HepG2 (cell line): ENCODE results near the gene SUN1. TPM values are rescaled to one million over a fixed set of nuclear protein-coding genes. Genes with fewer than 3 reads are reported as not detected.

Experiments
- ATAC-seq: fragments of 200-7000 bp; cut with Tn5 transposase; 3 replicates; pipeline ENCODE4 v1.9.1; 2020; ENCODE audit warnings: mild to moderate bottlenecking, moderate library complexity
- BruUV-seq: library from RNA; stranded (reverse); fragments of 400-500 nt; replicated peaks from 2 replicates; lab custom pipeline; 2021; lab: Mats Ljungman, UMichigan
- CTCF ChIA-PET: fragments of 300-600 bp; formaldehyde crosslinking; extraction: SDS; loops from one replicate; lab custom pipeline; 2021; ENCODE audit warnings: low total read pairs, inconsistent platforms, low intra/inter-chr PET ratio; lab: Yijun Ruan, JAX
- POLR2A ChIA-PET: fragments of 350-600 bp; sonication (Branson Sonifier 250); formaldehyde crosslinking; loops from one replicate; lab custom pipeline; 2020; ENCODE audit warnings: antibody characterized with exemption, inconsistent platforms; lab: Yijun Ruan, JAX
- DNase-seq: peaks from one replicate; pipeline ENCODE4 v3.0.0-alpha.2; 2015; ENCODE audit warnings: low spot score
- FAIRE-seq: peaks from 3 replicates; lab custom pipeline; 2011; peaks lifted over from hg19 to GRCh38; lab: Jason Lieb, UNC
- H2AFZ ChIP-seq: one replicate; pipeline ENCODE4 v1.6.1; 2011; ENCODE audit warnings: low read length, inconsistent platforms
- H3K27ac ChIP-seq: fragments of 300-600 bp; 3 replicates; pipeline ENCODE4 v1.8.0; 2011; ENCODE audit warnings: mixed run types, mild to moderate bottlenecking, mixed read lengths, low read length, inconsistent platforms; ENCODE audit not compliant: insufficient read depth; ENCODE audit errors: extremely low read length
- H3K27me3 ChIP-seq, 2 experiments: fragments of 200-600 bp in 1 of 2; 2 replicates in 1 of 2; 3 replicates in 1 of 2; pipeline versions ENCODE4 v1.6.0 to v1.8.0; 2011; ENCODE audit warnings: low read length in 2 of 2, mild to moderate bottlenecking in 2 of 2, moderate library complexity in 2 of 2, inconsistent platforms in 1 of 2; ENCODE audit not compliant: insufficient read depth in 2 of 2, control insufficient read depth in 1 of 2
- H3K36me3 ChIP-seq, 2 experiments: fragments of 200-600 bp in 1 of 2; replicated peaks in 1 of 2; 2 replicates in 1 of 2; 3 replicates in 1 of 2; pipeline versions ENCODE4 v1.5.1 to v1.8.0; 2011; ENCODE audit warnings: low read length in 2 of 2, inconsistent platforms in 1 of 2; ENCODE audit not compliant: insufficient read depth in 2 of 2, control insufficient read depth in 1 of 2
- H3K4me1 ChIP-seq: 2 replicates; pipeline ENCODE4 v1.5.1; 2012; ENCODE audit warnings: low read length, inconsistent platforms; ENCODE audit not compliant: insufficient read depth
- H3K4me2 ChIP-seq: 2 replicates; pipeline ENCODE4 v1.6.0; 2011; ENCODE audit warnings: low read depth, low read length, inconsistent platforms
- H3K4me3 ChIP-seq, 3 experiments: fragments of 200-600 bp in 1 of 3; sonication (generic), shearing (Covaris generic) in 1 of 3; replicated peaks in 1 of 3; 2 replicates each; pipeline ENCODE4 v1.5.1; 2011 to 2016; ENCODE audit warnings: low read length in 3 of 3, inconsistent platforms in 2 of 3, low read depth in 2 of 3, mild to moderate bottlenecking in 2 of 3, control low read depth in 1 of 3, mixed read lengths in 1 of 3; ENCODE audit not compliant: insufficient read depth in 1 of 3
- H3K79me2 ChIP-seq: one replicate; pipeline ENCODE4 v1.6.1; 2011; ENCODE audit warnings: low read length, inconsistent platforms; ENCODE audit not compliant: insufficient read depth
- H3K9ac ChIP-seq: 2 replicates; pipeline ENCODE4 v1.6.0; 2011; ENCODE audit warnings: mild to moderate bottlenecking, low read depth, low read length, inconsistent platforms; ENCODE audit not compliant: insufficient read depth
- H3K9me3 ChIP-seq: 2 replicates; pipeline ENCODE4 v1.5.1; 2012; ENCODE audit warnings: mild to moderate bottlenecking, low read length
- H4K20me1 ChIP-seq: 2 replicates; pipeline ENCODE4 v1.6.0; 2011; ENCODE audit warnings: inconsistent platforms, mild to moderate bottlenecking, low read length, moderate library complexity; ENCODE audit not compliant: insufficient read depth
- PHB2 ChIP-seq: fragments of 450-650 bp; IDR thresholded peaks from 2 replicates; pipeline ENCODE4 v1.6.1; 2018; ENCODE audit not compliant: partially characterized antibody
- RAD21 ChIP-seq: fragments of 450-650 bp; formaldehyde crosslinking; IDR thresholded peaks from 2 replicates; pipeline ENCODE4 v1.5.0; 2020; ENCODE audit warnings: mild to moderate bottlenecking
- ZBTB33 ChIP-seq: sonication (generic); formaldehyde crosslinking; IDR thresholded peaks from 2 replicates; pipeline ENCODE4 v1.4.0; 2020; ENCODE audit warnings: missing genetic modification reagents
- ZFP62 ChIP-seq: sonication (generic); formaldehyde crosslinking; IDR thresholded peaks from 2 replicates; pipeline ENCODE4 v1.4.0; 2020; ENCODE audit warnings: missing genetic modification reagents
- ZMAT5 ChIP-seq: sonication (generic); formaldehyde crosslinking; IDR thresholded peaks from 2 replicates; pipeline ENCODE4 v1.5.0; 2020; ENCODE audit warnings: mild to moderate bottlenecking, low read depth, missing genetic modification reagents, borderline replicate concordance
- ZNF577 ChIP-seq: sonication (generic); formaldehyde crosslinking; IDR thresholded peaks from 2 replicates; pipeline ENCODE4 v1.4.0; 2020; ENCODE audit warnings: mild to moderate bottlenecking, low read depth, missing genetic modification reagents, borderline replicate concordance
- WGBS: methylation state at CpG from one replicate; pipeline ENCODE4 v1.1.6; 2017; ENCODE audit warnings: low lambda C conversion rate; 5-methylcytosine and 5-hydroxymethylcytosine counted together
- in situ Hi-C: cut with HindIII; loops from 2 replicates; pipeline ENCODE4 v1.10.0; 2017; ENCODE audit warnings: low pct_unique_long_range_greater_than_20kb; ENCODE audit not compliant: extremely low pct_ligation_motif_present
- intact Hi-C: fragments of 100-400 bp; cut with micrococcal nuclease; formaldehyde crosslinking; loops from one replicate; pipeline ENCODE4 v1.10.0; 2022; ENCODE audit not compliant: unreplicated experiment
- polyA plus RNA-seq, 8 experiments: library from polyadenylated mRNA; depleted of rRNA in 3 of 8; stranded (reverse) in 7 of 8; unstranded in 1 of 8; fragments of >200 nt; fragmentation: Illumina TruSeq in 4 of 8; extraction: Trizol in 4 of 8; gene quantifications; 2 replicates each; pipeline versions ENCODE4 v1.2.1 to v1.2.3, GENCODE V29; 2011 to 2016; ENCODE audit warnings: low read depth in 4 of 8, missing spikeins in 1 of 8, mixed read lengths in 1 of 8; ENCODE audit not compliant: insufficient read depth in 1 of 8
- total RNA-seq, 5 experiments: library from RNA; depleted of rRNA; stranded (reverse); fragments of >200 nt; fragmentation: Illumina TruSeq; extraction: Trizol; gene quantifications; 2 replicates each; pipeline ENCODE4 v1.2.3, GENCODE V29; 2016; ENCODE audit warnings: low read depth in 1 of 5

SUN1 gene
- total and polyA plus RNA-seq, 2 of the 13 experiments (the other 11 are each of a cell fraction or from before 2014, with no cell fraction given), result 47.0 to 126 TPM

GRCh38 chr7:898855-899681, 66.8 kb downstream of the SUN1 start:
- DNase-seq (no peak), ATAC-seq (no peak), FAIRE-seq (no peak)
- in situ Hi-C loops (no loop called here), intact Hi-C loops (no loop called here)
- peaks cover 12 to 28% of the 10 kb centered on the region in 2 experiments; a peak in 4 of 5 replicates for H3K36me3 ChIP-seq
- 96% methylated on average over 17 of the region's 54 CpGs for WGBS
- H2AFZ ChIP-seq, result no peak overlapping the region
- ChIA-PET CTCF (no interaction called here), POLR2A (no interaction called here)
- peaks cover 16% of the 10 kb centered on the region for H3K4me1 ChIP-seq
- no peak overlapping the region for H3K27ac ChIP-seq
- H3K4me3 ChIP-seq, result no peak overlapping the region
- H3K27me3 ChIP-seq, result no peaks in the 10 kb centered on the region
- H3K4me2 ChIP-seq, result no peak overlapping the region
- no peaks in the 10 kb centered on the region for H4K20me1 ChIP-seq
- BruUV-seq, result no TSS peak
- TF ChIP-seq ZBTB33 (CRISPR knock-in tag) (peak; percentile 69; the same call in 1 of the 2 replicates), RAD21 (CRISPR knock-in tag) (no peak), ZFP62 (CRISPR knock-in tag) (no peak), ZMAT5 (CRISPR knock-in tag) (no peak), ZNF577 (no peak), PHB2 (no peak)
- no peak overlapping the region for H3K9ac ChIP-seq
- H3K79me2 ChIP-seq, result no peaks in the 10 kb centered on the region
- no peaks in the 10 kb centered on the region for H3K9me3 ChIP-seq
